Smooth muscle cell (in vitro differentiated cells): ENCODE data around the gene CMTM2. TPM values are rescaled to one million over a fixed set of nuclear protein-coding genes. Genes with fewer than 3 reads are reported as not detected.

ENCODE experiments used
- DNase-seq: peaks from one replicate; lab custom pipeline; 2025; ENCODE audit not compliant: unreplicated experiment; lab: John Stamatoyannopoulos, UW
- H2AFZ ChIP-seq: fragments of 200-600 bp; sonication (generic); 2 replicates; pipeline ENCODE4 v1.6.0; 2016; ENCODE audit warnings: antibody characterized with exemption, low read depth, mild to moderate bottlenecking
- H3F3A ChIP-seq: fragments of 200-600 bp; sonication (generic); 2 replicates; pipeline ENCODE4 v1.6.0; 2017; ENCODE audit warnings: antibody characterized with exemption, low read depth
- H3K27ac ChIP-seq: fragments of 200-600 bp; sonication (generic); 2 replicates; pipeline ENCODE4 v1.5.1; 2016; ENCODE audit warnings: low read depth, mild to moderate bottlenecking
- H3K27me3 ChIP-seq: fragments of 200-600 bp; sonication (generic); 2 replicates; pipeline ENCODE4 v1.6.1; 2016; ENCODE audit warnings: low read depth, mild to moderate bottlenecking
- H3K36me3 ChIP-seq: fragments of 200-600 bp; sonication (generic); 2 replicates; pipeline ENCODE4 v1.5.1; 2016; ENCODE audit warnings: low read depth
- H3K4me1 ChIP-seq: fragments of 200-600 bp; sonication (generic); 2 replicates; pipeline ENCODE4 v1.5.1; 2016; ENCODE audit warnings: low read depth
- H3K4me2 ChIP-seq: fragments of 200-600 bp; sonication (generic); 2 replicates; pipeline ENCODE4 v1.6.0; 2016; ENCODE audit warnings: mild to moderate bottlenecking
- H3K4me3 ChIP-seq: fragments of 200-600 bp; sonication (generic); 2 replicates; pipeline ENCODE4 v1.5.1; 2016; ENCODE audit warnings: mild to moderate bottlenecking
- H3K79me2 ChIP-seq: fragments of 200-600 bp; sonication (generic); 2 replicates; pipeline ENCODE4 v1.6.0; 2016; ENCODE audit warnings: low read depth, mild to moderate bottlenecking
- H3K9ac ChIP-seq: fragments of 200-600 bp; sonication (generic); 2 replicates; pipeline ENCODE4 v1.6.0; 2016; ENCODE audit warnings: low read depth
- H3K9me3 ChIP-seq: fragments of 200-600 bp; sonication (generic); replicated peaks from 2 replicates; pipeline ENCODE4 v1.5.1; 2016; ENCODE audit warnings: low read depth
- H4K20me1 ChIP-seq: fragments of 200-600 bp; sonication (generic); 2 replicates; pipeline ENCODE4 v1.6.0; 2016; ENCODE audit warnings: low read depth
- CTCF ChIP-seq: fragments of 200-600 bp; sonication (generic); IDR thresholded peaks from 2 replicates; pipeline ENCODE4 v1.5.1; 2017; ENCODE audit warnings: borderline replicate concordance, mild to moderate bottlenecking, antibody characterized with exemption; ENCODE audit not compliant: insufficient read depth, poor library complexity, severe bottlenecking
- WGBS: methylation state at CpG from one replicate; pipeline ENCODE4 v1.1.7; 2016; ENCODE audit warnings: low lambda C conversion rate; 5-methylcytosine and 5-hydroxymethylcytosine counted together
- polyA plus RNA-seq: library from polyadenylated mRNA; unstranded; fragments of >200 nt; fragmentation: Nextera tagmentation; extraction: Ambion mirVana; gene quantifications from 2 replicates; pipeline ENCODE4 v1.2.1, GENCODE V29; 2016
- total RNA-seq: library from RNA; depleted of rRNA; stranded (reverse); fragments of >200 nt; gene quantifications from 2 replicates; pipeline ENCODE4 v1.2.3, GENCODE V29; 2014

CMTM2 gene
- total and polyA plus RNA-seq, 2 experiments from 2014 or later = not detected

GRCh38 chr16:66554021-66554420 lies 25.2 kb upstream of the CMTM2 start:
- H2AFZ ChIP-seq = no peak overlapping the region
- TF ChIP-seq CTCF = no peak
- H3K27ac ChIP-seq = no peak overlapping the region
- peak overlapping the region; percentile 95 for H3K4me2 ChIP-seq
- H3K27me3 ChIP-seq = no peaks in the 10 kb centered on the region
- no peaks in the 10 kb centered on the region for H3K36me3 ChIP-seq
- no peaks in the 10 kb centered on the region for H3K9me3 ChIP-seq
- peaks cover 16% of the 10 kb centered on the region for H3K4me1 ChIP-seq
- H3K9ac ChIP-seq = no peak overlapping the region
- 91% methylated on average over 3 of the region's 3 CpGs for WGBS
- H3K79me2 ChIP-seq = peaks cover 34% of the 10 kb centered on the region
- DNase-seq = no peak
- H3F3A ChIP-seq = peaks cover 8% of the 10 kb centered on the region
- peaks cover 11% of the 10 kb centered on the region for H4K20me1 ChIP-seq
- H3K4me3 ChIP-seq = no peak overlapping the region

GRCh38 chr16:66554495-66554894 lies 24.8 kb upstream of the CMTM2 start:
- Histone ChIP-seq H3K4me3 (no peak overlapping the region), H2AFZ (no peak overlapping the region), H4K20me1 (peaks cover 15% of the 10 kb centered on the region), H3K79me2 (peaks cover 34% of the 10 kb centered on the region), H3F3A (peaks cover 4% of the 10 kb centered on the region), H3K9ac (no peak overlapping the region), H3K4me2 (no peak overlapping the region), H3K27ac (no peak overlapping the region), H3K36me3 (no peaks in the 10 kb centered on the region), H3K9me3 (no peaks in the 10 kb centered on the region), H3K27me3 (no peaks in the 10 kb centered on the region), H3K4me1 (peaks cover 11% of the 10 kb centered on the region)
- 96% methylated on average over 6 of the region's 6 CpGs for WGBS
- DNase-seq = no peak
- TF ChIP-seq CTCF = no peak

- peaks cover 12% of the 10 kb centered on the region for H3K79me2 ChIP-seq
- no peak overlapping the region for H3K4me3 ChIP-seq
These were observed 19.2 kb upstream of the CMTM2 start for GRCh38 chr16:66560107-66560506.

More at GRCh38 chr16:66560107-66560506, 19.2 kb upstream of the CMTM2 start:
- TF ChIP-seq CTCF = no peak
- Histone ChIP-seq H3K9ac (no peak overlapping the region), H3F3A (no peaks in the 10 kb centered on the region), H3K27ac (no peak overlapping the region), H3K9me3 (no peaks in the 10 kb centered on the region), H2AFZ (no peak overlapping the region), H4K20me1 (peaks cover 16% of the 10 kb centered on the region), H3K27me3 (no peaks in the 10 kb centered on the region), H3K4me2 (no peak overlapping the region), H3K36me3 (no peaks in the 10 kb centered on the region), H3K4me1 (no peaks in the 10 kb centered on the region)
- DNase-seq = no peak
- WGBS = 92% methylated on average over 1 of the region's 1 CpG
